B cell (primary cell): ENCODE data around the gene FUS. TPM values are rescaled to one million over a fixed set of nuclear protein-coding genes. Genes with fewer than 3 reads are reported as not detected.
A peak's percentile ranks its signal among the peaks of the same experiment; 100 is the strongest.

ENCODE experiments used
- ATAC-seq: fragments of 200-7000 bp; cut with Tn5 transposase; one replicate; pipeline ENCODE4 v1.10.0; 2021; ENCODE audit warnings: low read depth, mild to moderate bottlenecking, moderate number of reproducible peaks, moderate library complexity
- CTCF ChIA-PET: fragments of 350-600 bp; sonication (Branson Sonifier 250); formaldehyde crosslinking; loops from one replicate; lab custom pipeline; 2021; ENCODE audit warnings: antibody characterized with exemption, inconsistent platforms; lab: Charles Lee
- POLR2A ChIA-PET: fragments of 350-600 bp; sonication (Branson Sonifier 250); formaldehyde crosslinking; loops from one replicate; lab custom pipeline; 2021; ENCODE audit warnings: antibody characterized with exemption; lab: Charles Lee
- DNase-seq: peaks from one replicate; pipeline ENCODE4 v3.0.0; 2013
- H2AFZ ChIP-seq: 2 replicates; pipeline ENCODE4 v1.6.1; 2012; ENCODE audit warnings: mild to moderate bottlenecking, low read depth, low read length; ENCODE audit not compliant: insufficient read depth, poor library complexity, severe bottlenecking
- H3K27ac ChIP-seq, 2 donors: 1 replicate in 1 of 2; 2 replicates in 1 of 2; pipeline ENCODE4 v1.5.1; 2012 to 2013; ENCODE audit warnings: low read length in 2 of 2, mild to moderate bottlenecking in 2 of 2, moderate library complexity in 1 of 2
- H3K27me3 ChIP-seq, 4 experiments: fragments of 200-600 bp in 1 of 4; sonication (generic) in 1 of 4; replicated peaks in 1 of 4; 1 replicate in 2 of 4; 2 replicates in 2 of 4; pipeline versions ENCODE4 v1.6.1 to v1.7.0; 2013 to 2016; ENCODE audit warnings: low read length in 3 of 4, mild to moderate bottlenecking in 2 of 4, mixed read lengths in 1 of 4, moderate library complexity in 1 of 4; ENCODE audit not compliant: insufficient read depth in 4 of 4, control insufficient read depth in 3 of 4; ENCODE audit errors: control extremely low read depth in 1 of 4
- H3K36me3 ChIP-seq, 2 experiments: replicated peaks in 1 of 2; 1 replicate in 1 of 2; 2 replicates in 1 of 2; pipeline versions ENCODE4 v1.6.1 to v1.7.1; 2013; ENCODE audit warnings: low read length in 1 of 2; ENCODE audit not compliant: insufficient read depth in 2 of 2, control insufficient read depth in 1 of 2; ENCODE audit errors: control extremely low read depth in 1 of 2, extremely low read depth in 1 of 2
- H3K4me1 ChIP-seq, 2 donors: fragments of 200-600 bp in 1 of 2; sonication (generic) in 1 of 2; 1 replicate in 1 of 2; 2 replicates in 1 of 2; pipeline versions ENCODE4 v1.5.1 to v1.6.1; 2013 to 2017; ENCODE audit warnings: low read length in 2 of 2; ENCODE audit not compliant: control insufficient read depth in 2 of 2, insufficient read depth in 2 of 2
- H3K4me2 ChIP-seq: replicated peaks from 2 replicates; pipeline ENCODE3; 2012; ENCODE audit warnings: mild to moderate bottlenecking, low read depth, low read length; ENCODE audit not compliant: poor library complexity, severe bottlenecking
- H3K4me3 ChIP-seq, 5 experiments: fragments of 200-600 bp in 1 of 5; sonication (generic) in 1 of 5; 1 replicate in 3 of 5; 2 replicates in 2 of 5; pipeline versions ENCODE4 v1.5.1 to v1.7.0; 2011 to 2016; ENCODE audit warnings: low read length in 4 of 5, mild to moderate bottlenecking in 4 of 5, low read depth in 2 of 5, control low read depth in 1 of 5, moderate library complexity in 1 of 5; ENCODE audit not compliant: insufficient read depth in 1 of 5; ENCODE audit errors: control extremely low read depth in 1 of 5, extremely low read depth in 1 of 5
- H3K79me2 ChIP-seq: fragments of 200-600 bp; sonication (generic); one replicate; pipeline ENCODE4 v1.6.0; 2016; ENCODE audit warnings: low read length; ENCODE audit not compliant: control insufficient read depth, insufficient read depth
- H3K9ac ChIP-seq: fragments of 200-600 bp; sonication (generic); 2 replicates; pipeline ENCODE4 v1.6.1; 2017; ENCODE audit warnings: mild to moderate bottlenecking, low read length, moderate library complexity
- H3K9me3 ChIP-seq, 3 donors: one replicate each; pipeline versions ENCODE4 v1.6.1 to v1.7.1; 2013; ENCODE audit warnings: low read length in 2 of 3; ENCODE audit not compliant: control insufficient read depth in 2 of 3, insufficient read depth in 1 of 3; ENCODE audit errors: control extremely low read depth in 1 of 3
- H4K20me1 ChIP-seq: 2 replicates; pipeline ENCODE4 v1.6.0; 2012; ENCODE audit warnings: mild to moderate bottlenecking, low read length; ENCODE audit not compliant: insufficient read depth, control insufficient read depth, poor library complexity, severe bottlenecking
- H3K27ac Mint-ChIP-seq: one replicate; pipeline ENCODE4 v1.8.0; 2021; ENCODE audit warnings: mixed read lengths
- H3K27me3 Mint-ChIP-seq: one replicate; pipeline ENCODE4 v1.8.0; 2021; ENCODE audit warnings: mixed read lengths
- H3K4me1 Mint-ChIP-seq: one replicate; pipeline ENCODE4 v1.8.0; 2021; ENCODE audit warnings: mixed read lengths
- H3K4me3 Mint-ChIP-seq: one replicate; pipeline ENCODE4 v1.8.0; 2021; ENCODE audit warnings: mixed read lengths
- H3K9me3 Mint-ChIP-seq: one replicate; pipeline ENCODE4 v1.8.0; 2022; ENCODE audit warnings: mixed read lengths; ENCODE audit not compliant: insufficient read depth
- CTCF ChIP-seq: fragments of 200-600 bp; IDR thresholded peaks from one replicate; pipeline ENCODE4 v1.8.0; 2022; ENCODE audit warnings: antibody characterized with exemption, mild to moderate bottlenecking
- EZH2 ChIP-seq: IDR thresholded peaks from 2 replicates; pipeline ENCODE4 v1.6.1; 2012; ENCODE audit warnings: borderline replicate concordance, low read depth, mild to moderate bottlenecking, moderate library complexity, low read length; ENCODE audit not compliant: insufficient read depth, poor library complexity, severe bottlenecking
- WGBS: methylation state at CpG from one replicate; pipeline ENCODE4 v1.1.5; 2013; ENCODE audit warnings: missing lambda C conversion rate; ENCODE audit not compliant: insufficient coverage; 5-methylcytosine and 5-hydroxymethylcytosine counted together
- intact Hi-C: fragments of 100-400 bp; cut with micrococcal nuclease; formaldehyde crosslinking; loops from one replicate; pipeline ENCODE4 v1.10.0; 2022
- polyA plus RNA-seq: library from polyadenylated mRNA; depleted of rRNA; stranded (reverse); fragments of >200 nt; gene quantifications from 2 replicates; pipeline ENCODE4 v1.2.3, GENCODE V29; 2012
- total RNA-seq, 2 donors: library from RNA; stranded (reverse); fragments of 120-200 nt in 1 of 2; gene quantifications; 1 replicate in 1 of 2; 2 replicates in 1 of 2; pipeline versions ENCODE4 v1.2.3 to v1.2.4, GENCODE V29; 2013 to 2022

Gene FUS
- total and polyA plus RNA-seq, 2 donors (not counting 1 experiment from before 2014, with no cell fraction given) = 181 to 597 TPM

DNA sequence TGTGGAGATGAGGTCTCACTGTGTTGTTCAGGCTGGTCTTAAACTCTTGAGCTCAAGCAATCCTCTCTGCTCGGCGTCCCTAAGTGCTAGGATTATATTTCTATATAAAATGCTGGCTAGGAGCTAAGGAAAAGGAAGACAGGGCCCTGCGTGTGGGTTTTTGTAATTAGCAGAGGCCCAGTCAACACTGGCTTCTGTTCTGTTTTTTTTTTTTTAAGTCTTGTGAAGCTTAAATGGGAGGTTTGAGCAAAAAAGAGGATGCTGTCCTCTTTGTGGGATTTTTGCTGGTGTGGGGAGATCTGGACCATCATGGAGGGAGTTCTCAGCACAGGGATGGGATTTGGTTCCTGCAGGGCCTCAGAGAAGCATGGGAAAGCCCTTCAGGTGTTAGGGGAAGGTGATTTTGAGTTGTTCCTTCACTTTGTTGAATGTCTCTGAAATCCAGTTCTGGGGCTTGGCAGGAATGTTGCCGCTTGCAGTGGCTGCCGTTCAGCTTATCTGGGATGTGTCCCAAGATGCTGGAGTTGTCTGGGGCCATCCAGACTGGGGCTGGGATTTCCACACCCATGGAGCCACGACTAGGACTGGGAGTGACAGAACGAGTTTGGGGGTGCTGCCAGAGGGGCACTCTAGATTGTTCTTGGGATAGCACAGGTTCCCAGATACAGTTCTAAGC, 18.4 kb downstream of the FUS start:
- H3K27me3 Mint-ChIP-seq = no peaks in the 10 kb centered on the region
- ATAC-seq (no peak), DNase-seq (no peak)
- no peak overlapping the region for H3K4me2 ChIP-seq
- CTCF ChIA-PET = interaction anchor here (1.1 kb wide), 2 partner anchors 8 to 135 kb away, joined by 3 read pairs; no protein-coding TSS in a partner anchor
- peaks cover 23 to 33% of the 10 kb centered on the region in 2 donors for H3K4me1 ChIP-seq
- no peak overlapping the region for H2AFZ ChIP-seq
- no peaks in the 10 kb centered on the region for H3K27me3 ChIP-seq
- peak overlapping the region; percentile 43 for H3K27ac Mint-ChIP-seq
- intact Hi-C loops = no loop called here
- POLR2A ChIA-PET = interaction anchor here (1.1 kb wide), 1 partner anchor 18 kb away, joined by 4 read pairs; the partner anchor contains the start of gene FUS
- no peak for TF ChIP-seq EZH2
- no peak for TF ChIP-seq CTCF
- peak overlapping the region in 1 of 2 donors; percentile 5 for H3K27ac ChIP-seq
- H3K9me3 Mint-ChIP-seq = no peaks in the 10 kb centered on the region
- H3K4me3 ChIP-seq = no peak overlapping the region
- H3K9ac ChIP-seq = no peak overlapping the region
- H3K9me3 ChIP-seq = no peaks in the 10 kb centered on the region
- H3K79me2 ChIP-seq = peaks cover 25% of the 10 kb centered on the region
- 83% methylated on average over 5 of the region's 7 CpGs for WGBS
- peaks cover 60% of the 10 kb centered on the region for H4K20me1 ChIP-seq
- peaks cover 0 to 45% of the 10 kb centered on the region in 2 experiments for H3K36me3 ChIP-seq
- peaks cover 46% of the 10 kb centered on the region for H3K4me1 Mint-ChIP-seq
- no peak overlapping the region for H3K4me3 Mint-ChIP-seq
